HepG2 (cell line): ENCODE measurements around the gene ZBTB22. TPM values are rescaled to one million over a fixed set of nuclear protein-coding genes. Genes with fewer than 3 reads are reported as not detected.

Experiments
- CAMTA2 ChIP-seq: sonication (generic); formaldehyde crosslinking; IDR thresholded peaks from 2 replicates; pipeline ENCODE4 v1.4.0; 2020; ENCODE audit warnings: mild to moderate bottlenecking, missing genetic modification reagents, borderline replicate concordance
- ETV5 ChIP-seq: IDR thresholded peaks from 2 replicates; pipeline ENCODE4 v1.6.1; 2018; ENCODE audit warnings: missing biosample characterization, missing genetic modification reagents, inconsistent platforms, borderline replicate concordance
- FOSL1 ChIP-seq: sonication (generic); formaldehyde crosslinking; IDR thresholded peaks from 2 replicates; pipeline ENCODE4 v1.9.0; 2021; ENCODE audit warnings: missing genetic modification reagents, borderline replicate concordance
- FOXO1 ChIP-seq: sonication (generic); formaldehyde crosslinking; IDR thresholded peaks from 2 replicates; pipeline ENCODE4 v1.4.0; 2020; ENCODE audit warnings: missing genetic modification reagents
- HOXA7 ChIP-seq: sonication (generic); formaldehyde crosslinking; IDR thresholded peaks from 2 replicates; pipeline ENCODE4 v1.8.1; 2022; ENCODE audit warnings: mild to moderate bottlenecking, missing genetic modification reagents, moderate library complexity
- IKZF1 ChIP-seq: fragments of 450-650 bp; IDR thresholded peaks from 2 replicates; pipeline ENCODE4 v1.7.1; 2016
- IRF2 ChIP-seq: IDR thresholded peaks from 2 replicates; pipeline ENCODE4 v1.6.1; 2018; ENCODE audit warnings: missing genetic modification reagents, missing compliant biosample characterization
- KLF6 ChIP-seq: IDR thresholded peaks from 2 replicates; pipeline ENCODE4 v1.8.0; 2016; ENCODE audit warnings: missing biosample characterization, missing genetic modification reagents
- MTA1 ChIP-seq: sonication (generic); formaldehyde crosslinking; IDR thresholded peaks from 2 replicates; pipeline ENCODE4 v1.4.0; 2020; ENCODE audit warnings: missing genetic modification reagents, mild to moderate bottlenecking, borderline replicate concordance
- ONECUT2 ChIP-seq: sonication (generic); formaldehyde crosslinking; IDR thresholded peaks from 2 replicates; pipeline ENCODE4 v1.4.0; 2020; ENCODE audit warnings: missing genetic modification reagents
- SMAD1 ChIP-seq: sonication (generic); formaldehyde crosslinking; IDR thresholded peaks from 2 replicates; pipeline ENCODE4 v1.4.0; 2020; ENCODE audit warnings: missing genetic modification reagents, low read depth, mild to moderate bottlenecking, borderline replicate concordance
- SNAI1 ChIP-seq: sonication (generic); formaldehyde crosslinking; IDR thresholded peaks from 2 replicates; pipeline ENCODE4 v1.5.0; 2020; ENCODE audit warnings: mild to moderate bottlenecking, missing genetic modification reagents, borderline replicate concordance
- TCF12 ChIP-seq, 2 experiments: fragments of 450-650 bp in 1 of 2; sonication (generic) in 1 of 2; formaldehyde crosslinking in 1 of 2; IDR thresholded peaks; 2 replicates each; pipeline versions ENCODE4 v1.6.1 to v1.8.0; 2017 to 2022; ENCODE audit warnings: antibody characterized with exemption in 1 of 2, mild to moderate bottlenecking in 1 of 2, missing genetic modification reagents in 1 of 2, moderate library complexity in 1 of 2
- TEAD2 ChIP-seq: sonication (generic); formaldehyde crosslinking; IDR thresholded peaks from 2 replicates; pipeline ENCODE4 v1.9.0; 2021; ENCODE audit warnings: missing genetic modification reagents
- TSC22D2 ChIP-seq: sonication (generic); formaldehyde crosslinking; IDR thresholded peaks from 2 replicates; pipeline ENCODE4 v1.5.1; 2020; ENCODE audit warnings: missing genetic modification reagents, mild to moderate bottlenecking, borderline replicate concordance
- XBP1 ChIP-seq: sonication (generic); formaldehyde crosslinking; IDR thresholded peaks from 2 replicates; pipeline ENCODE4 v1.5.0; 2020; ENCODE audit warnings: missing genetic modification reagents
- ZBTB7B ChIP-seq: sonication (generic); formaldehyde crosslinking; IDR thresholded peaks from 2 replicates; pipeline ENCODE4 v1.4.0; 2020; ENCODE audit warnings: missing genetic modification reagents
- ZKSCAN8 ChIP-seq: IDR thresholded peaks from 2 replicates; pipeline ENCODE4 v1.6.1; 2016; ENCODE audit warnings: borderline replicate concordance, missing genetic modification reagents, missing compliant biosample characterization
- ZNF12 ChIP-seq: sonication (generic); formaldehyde crosslinking; IDR thresholded peaks from 2 replicates; pipeline ENCODE4 v1.5.0; 2020; ENCODE audit warnings: missing genetic modification reagents
- ZNF256 ChIP-seq: sonication (generic); formaldehyde crosslinking; conservative IDR thresholded peaks from 2 replicates; pipeline ENCODE4 v1.4.0; 2020; ENCODE audit warnings: missing genetic modification reagents
- ZNF564 ChIP-seq: sonication (generic); formaldehyde crosslinking; IDR thresholded peaks from 2 replicates; pipeline ENCODE4 v1.8.1; 2023; ENCODE audit warnings: mild to moderate bottlenecking, missing genetic modification reagents
- ZNF570 ChIP-seq: sonication (generic); formaldehyde crosslinking; IDR thresholded peaks from 2 replicates; pipeline ENCODE4 v1.4.0; 2020; ENCODE audit warnings: mild to moderate bottlenecking, missing genetic modification reagents, borderline replicate concordance
- polyA plus RNA-seq, 8 experiments: library from polyadenylated mRNA; depleted of rRNA in 3 of 8; stranded (reverse) in 7 of 8; unstranded in 1 of 8; fragments of >200 nt; fragmentation: Illumina TruSeq in 4 of 8; extraction: Trizol in 4 of 8; gene quantifications; 2 replicates each; pipeline versions ENCODE4 v1.2.1 to v1.2.3, GENCODE V29; 2011 to 2016; ENCODE audit warnings: low read depth in 4 of 8, missing spikeins in 1 of 8, mixed read lengths in 1 of 8; ENCODE audit not compliant: insufficient read depth in 1 of 8
- total RNA-seq, 5 experiments: library from RNA; depleted of rRNA; stranded (reverse); fragments of >200 nt; fragmentation: Illumina TruSeq; extraction: Trizol; gene quantifications; 2 replicates each; pipeline ENCODE4 v1.2.3, GENCODE V29; 2016; ENCODE audit warnings: low read depth in 1 of 5
- TF ChIP-seq, protein P1 (sequence below): sonication (generic); formaldehyde crosslinking; IDR thresholded peaks from 2 replicates; pipeline ENCODE4 v1.4.0; 2020; ENCODE audit warnings: missing genetic modification reagents, borderline replicate concordance
- TF ChIP-seq, protein P2 (sequence below): sonication (generic); formaldehyde crosslinking; conservative IDR thresholded peaks from 2 replicates; pipeline ENCODE4 v1.4.0; 2020; ENCODE audit warnings: missing genetic modification reagents
- TF ChIP-seq, protein P3 (sequence below): sonication (generic); formaldehyde crosslinking; IDR thresholded peaks from 2 replicates; pipeline ENCODE4 v1.5.0; 2020; ENCODE audit warnings: mild to moderate bottlenecking, missing genetic modification reagents, moderate library complexity
- TF ChIP-seq, protein P4 (sequence below): sonication (generic); formaldehyde crosslinking; IDR thresholded peaks from 2 replicates; pipeline ENCODE4 v1.4.0; 2020; ENCODE audit warnings: missing genetic modification reagents, borderline replicate concordance

Gene ZBTB22
- total and polyA plus RNA-seq, 2 of the 13 experiments (the other 11 are each of a cell fraction or from before 2014, with no cell fraction given): 8.0 to 10.6 TPM

DNA sequence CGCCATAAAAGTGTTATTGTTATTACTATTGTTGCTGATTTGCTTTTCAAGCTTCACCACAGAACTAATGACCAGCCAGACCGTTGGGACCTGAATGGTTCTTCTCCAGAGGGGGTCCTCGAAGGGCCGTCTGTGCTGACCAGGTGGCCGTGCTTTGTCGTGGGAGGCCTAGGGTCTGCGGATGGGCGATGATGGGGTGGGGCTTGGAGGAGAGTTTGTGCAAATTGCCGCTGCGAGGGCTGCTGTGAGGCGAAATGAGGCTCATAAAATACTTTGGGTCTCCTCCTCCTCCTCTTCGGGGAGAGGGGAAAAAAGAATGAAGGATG lies 6.0 kb upstream of the ZBTB22 start (continued):
- TF ChIP-seq ZNF256 (no peak), TEAD2 (no peak), ZBTB7B (CRISPR knock-in tag) (no peak), IRF2 (no peak), ZNF570 (CRISPR knock-in tag) (no peak), MTA1 (CRISPR knock-in tag) (no peak), XBP1 (CRISPR knock-in tag) (no peak), TCF12 (IDR thresholded peaks at IDR 0.05) (no peak), TCF12 (CRISPR knock-in tag; IDR thresholded peaks at IDR 0.05) (no peak), ZKSCAN8 (CRISPR knock-in tag) (peak; percentile 6; the same call in 1 of the 2 replicates), FOSL1 (CRISPR knock-in tag) (no peak), ETV5 (CRISPR knock-in tag) (no peak), ZNF12 (CRISPR knock-in tag) (no peak), ZNF564 (CRISPR knock-in tag) (peak; percentile 2; the same call in 1 of the 2 replicates), FOXO1 (CRISPR knock-in tag) (no peak), CAMTA2 (CRISPR knock-in tag) (no peak), TSC22D2 (no peak), ONECUT2 (CRISPR knock-in tag) (no peak), SNAI1 (peak; percentile 30; the same call in 1 of the 2 replicates), IKZF1 (no peak), HOXA7 (CRISPR knock-in tag) (no peak), SMAD1 (CRISPR knock-in tag) (no peak), KLF6 (CRISPR knock-in tag) (no peak)
- TF ChIP-seq, protein P1, sequence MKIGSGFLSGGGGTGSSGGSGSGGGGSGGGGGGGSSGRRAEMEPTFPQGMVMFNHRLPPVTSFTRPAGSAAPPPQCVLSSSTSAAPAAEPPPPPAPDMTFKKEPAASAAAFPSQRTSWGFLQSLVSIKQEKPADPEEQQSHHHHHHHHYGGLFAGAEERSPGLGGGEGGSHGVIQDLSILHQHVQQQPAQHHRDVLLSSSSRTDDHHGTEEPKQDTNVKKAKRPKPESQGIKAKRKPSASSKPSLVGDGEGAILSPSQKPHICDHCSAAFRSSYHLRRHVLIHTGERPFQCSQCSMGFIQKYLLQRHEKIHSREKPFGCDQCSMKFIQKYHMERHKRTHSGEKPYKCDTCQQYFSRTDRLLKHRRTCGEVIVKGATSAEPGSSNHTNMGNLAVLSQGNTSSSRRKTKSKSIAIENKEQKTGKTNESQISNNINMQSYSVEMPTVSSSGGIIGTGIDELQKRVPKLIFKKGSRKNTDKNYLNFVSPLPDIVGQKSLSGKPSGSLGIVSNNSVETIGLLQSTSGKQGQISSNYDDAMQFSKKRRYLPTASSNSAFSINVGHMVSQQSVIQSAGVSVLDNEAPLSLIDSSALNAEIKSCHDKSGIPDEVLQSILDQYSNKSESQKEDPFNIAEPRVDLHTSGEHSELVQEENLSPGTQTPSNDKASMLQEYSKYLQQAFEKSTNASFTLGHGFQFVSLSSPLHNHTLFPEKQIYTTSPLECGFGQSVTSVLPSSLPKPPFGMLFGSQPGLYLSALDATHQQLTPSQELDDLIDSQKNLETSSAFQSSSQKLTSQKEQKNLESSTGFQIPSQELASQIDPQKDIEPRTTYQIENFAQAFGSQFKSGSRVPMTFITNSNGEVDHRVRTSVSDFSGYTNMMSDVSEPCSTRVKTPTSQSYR (CRISPR knock-in tag): no peak
- TF ChIP-seq, protein P2, sequence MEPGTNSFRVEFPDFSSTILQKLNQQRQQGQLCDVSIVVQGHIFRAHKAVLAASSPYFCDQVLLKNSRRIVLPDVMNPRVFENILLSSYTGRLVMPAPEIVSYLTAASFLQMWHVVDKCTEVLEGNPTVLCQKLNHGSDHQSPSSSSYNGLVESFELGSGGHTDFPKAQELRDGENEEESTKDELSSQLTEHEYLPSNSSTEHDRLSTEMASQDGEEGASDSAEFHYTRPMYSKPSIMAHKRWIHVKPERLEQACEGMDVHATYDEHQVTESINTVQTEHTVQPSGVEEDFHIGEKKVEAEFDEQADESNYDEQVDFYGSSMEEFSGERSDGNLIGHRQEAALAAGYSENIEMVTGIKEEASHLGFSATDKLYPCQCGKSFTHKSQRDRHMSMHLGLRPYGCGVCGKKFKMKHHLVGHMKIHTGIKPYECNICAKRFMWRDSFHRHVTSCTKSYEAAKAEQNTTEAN: no peak
- TF ChIP-seq, protein P3, sequence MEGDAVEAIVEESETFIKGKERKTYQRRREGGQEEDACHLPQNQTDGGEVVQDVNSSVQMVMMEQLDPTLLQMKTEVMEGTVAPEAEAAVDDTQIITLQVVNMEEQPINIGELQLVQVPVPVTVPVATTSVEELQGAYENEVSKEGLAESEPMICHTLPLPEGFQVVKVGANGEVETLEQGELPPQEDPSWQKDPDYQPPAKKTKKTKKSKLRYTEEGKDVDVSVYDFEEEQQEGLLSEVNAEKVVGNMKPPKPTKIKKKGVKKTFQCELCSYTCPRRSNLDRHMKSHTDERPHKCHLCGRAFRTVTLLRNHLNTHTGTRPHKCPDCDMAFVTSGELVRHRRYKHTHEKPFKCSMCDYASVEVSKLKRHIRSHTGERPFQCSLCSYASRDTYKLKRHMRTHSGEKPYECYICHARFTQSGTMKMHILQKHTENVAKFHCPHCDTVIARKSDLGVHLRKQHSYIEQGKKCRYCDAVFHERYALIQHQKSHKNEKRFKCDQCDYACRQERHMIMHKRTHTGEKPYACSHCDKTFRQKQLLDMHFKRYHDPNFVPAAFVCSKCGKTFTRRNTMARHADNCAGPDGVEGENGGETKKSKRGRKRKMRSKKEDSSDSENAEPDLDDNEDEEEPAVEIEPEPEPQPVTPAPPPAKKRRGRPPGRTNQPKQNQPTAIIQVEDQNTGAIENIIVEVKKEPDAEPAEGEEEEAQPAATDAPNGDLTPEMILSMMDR (CRISPR knock-in tag): peak; percentile 53; the same call in 1 of the 2 replicates
- TF ChIP-seq, protein P4, sequence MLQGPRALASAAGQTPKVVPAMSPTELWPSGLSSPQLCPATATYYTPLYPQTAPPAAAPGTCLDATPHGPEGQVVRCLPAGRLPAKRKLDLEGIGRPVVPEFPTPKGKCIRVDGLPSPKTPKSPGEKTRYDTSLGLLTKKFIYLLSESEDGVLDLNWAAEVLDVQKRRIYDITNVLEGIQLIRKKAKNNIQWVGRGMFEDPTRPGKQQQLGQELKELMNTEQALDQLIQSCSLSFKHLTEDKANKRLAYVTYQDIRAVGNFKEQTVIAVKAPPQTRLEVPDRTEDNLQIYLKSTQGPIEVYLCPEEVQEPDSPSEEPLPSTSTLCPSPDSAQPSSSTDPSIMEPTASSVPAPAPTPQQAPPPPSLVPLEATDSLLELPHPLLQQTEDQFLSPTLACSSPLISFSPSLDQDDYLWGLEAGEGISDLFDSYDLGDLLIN: no peak
